ENCODE results near the gene ULK4.

Gene ULK4

DNA sequence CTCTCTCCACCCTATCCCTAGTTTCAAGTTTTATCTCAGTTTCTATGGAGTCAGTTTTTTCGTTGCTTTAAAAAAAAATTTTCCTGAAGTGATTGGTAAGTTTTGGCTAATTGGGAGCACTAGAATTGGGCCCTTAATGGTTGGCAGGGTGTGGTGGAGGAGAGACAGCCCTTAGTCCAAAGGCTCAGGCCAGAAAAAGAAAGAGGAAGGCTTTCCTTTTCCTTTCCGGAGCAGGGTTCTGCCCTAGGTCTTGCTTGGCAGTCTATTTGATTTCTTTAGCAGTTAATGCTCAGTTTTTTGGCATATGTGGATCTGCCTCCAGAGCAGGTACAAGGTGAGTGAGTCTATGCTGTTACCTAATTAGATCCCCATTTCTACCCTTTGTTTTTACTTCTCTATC, 739.9 kb downstream of the ULK4 start:
- DNase-seq (ENCODE audit: low read depth in 2 of 2), result no peak

DNA sequence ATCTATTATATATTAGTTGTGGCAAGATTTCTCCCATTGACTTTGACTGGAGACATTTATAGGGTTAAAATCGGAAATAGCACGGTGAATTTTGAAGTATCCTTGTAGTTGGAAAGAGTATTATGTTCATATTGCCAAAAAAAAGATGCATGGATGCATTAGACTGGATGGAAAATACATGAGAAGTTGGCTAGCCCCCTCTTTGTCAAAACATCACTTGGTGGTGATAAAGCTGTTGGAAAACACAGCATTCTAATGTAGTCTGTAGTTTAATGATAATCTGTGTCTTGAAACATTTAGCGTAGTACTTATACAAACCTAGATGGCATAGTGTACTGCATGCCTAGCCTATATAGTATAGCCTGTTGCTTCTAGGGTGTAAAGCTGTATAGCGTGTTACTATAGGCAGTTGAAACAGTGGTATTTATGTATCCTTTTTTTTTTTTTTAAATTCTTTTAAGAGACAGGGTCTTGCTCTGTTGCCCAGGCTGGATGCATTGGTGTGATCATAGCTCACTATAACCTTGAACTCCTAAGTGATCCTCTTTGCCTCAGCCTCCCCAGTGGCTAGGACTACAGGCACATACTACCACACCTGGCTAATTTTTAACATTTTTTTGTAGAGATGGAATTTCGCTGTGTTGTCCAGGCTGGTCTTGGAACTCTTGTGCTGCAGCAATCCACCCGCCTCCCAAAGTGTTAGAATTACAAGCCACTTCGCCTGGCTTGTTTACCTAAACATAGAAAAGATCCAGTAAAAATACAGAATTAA, 740.8 kb downstream of the ULK4 start:
- DNase-seq (ENCODE audit: low read depth in 2 of 2), result no peak

DNA sequence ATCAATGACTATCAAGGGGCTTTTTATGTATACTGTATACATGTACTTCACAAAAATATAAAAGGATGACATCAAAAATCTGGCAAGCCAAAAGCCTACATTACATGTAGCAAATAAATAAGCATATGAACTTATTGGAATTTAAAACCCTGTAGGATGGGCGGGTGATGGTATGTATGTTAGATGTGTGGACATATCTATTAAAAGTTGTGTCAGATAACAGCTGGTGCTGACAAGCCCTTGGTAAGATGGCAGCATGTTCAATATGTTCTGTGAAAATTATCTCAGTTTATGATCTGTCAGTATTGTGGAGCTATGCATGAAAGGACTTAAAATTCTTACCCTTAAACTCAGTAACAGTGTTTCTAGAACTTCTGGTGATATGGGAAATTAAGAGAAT, 742.5 kb downstream of the ULK4 start:
- no peak for DNase-seq (ENCODE audit: low read depth in 2 of 2)

DNA sequence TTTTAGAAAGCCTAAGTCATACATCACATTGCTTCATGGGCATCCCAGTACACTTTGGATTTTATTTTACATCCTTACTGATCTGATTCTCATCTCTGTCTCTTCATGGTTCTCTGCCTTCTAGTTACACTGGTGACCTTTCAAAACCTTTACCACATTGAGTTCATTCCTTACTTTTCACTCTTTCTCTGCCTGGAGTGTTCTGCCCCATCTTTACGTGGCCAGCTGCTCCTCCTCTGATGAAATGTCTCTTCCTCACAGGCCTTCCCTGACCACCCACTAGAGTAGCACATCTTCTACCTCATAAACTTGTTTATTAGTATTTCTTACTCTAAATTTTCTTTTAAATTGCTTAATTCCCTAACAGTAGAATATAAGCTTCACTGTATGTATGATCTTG, 744.9 kb downstream of the ULK4 start:
- DNase-seq (ENCODE audit: low read depth in 2 of 2), result no peak

DNA sequence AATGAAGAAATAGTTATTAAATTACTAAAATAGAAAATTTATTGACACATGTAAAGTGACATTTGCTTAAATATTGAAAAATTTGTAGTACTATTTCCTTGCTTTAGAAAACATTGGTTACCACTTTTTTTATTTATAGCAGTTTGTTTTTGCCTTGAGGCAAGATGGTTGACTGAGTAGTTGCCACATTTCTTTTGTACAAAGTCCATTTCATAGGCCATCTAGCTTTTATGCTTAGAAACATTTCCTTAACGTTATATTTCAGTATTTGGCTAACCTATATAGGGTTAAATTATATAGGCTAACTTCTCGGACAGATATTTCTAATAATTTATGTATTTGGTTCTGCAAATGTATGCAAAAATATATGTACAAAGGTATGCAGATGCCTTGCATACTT, 745.5 kb downstream of the ULK4 start:
- DNase-seq (ENCODE audit: low read depth in 2 of 2), result no peak

DNA sequence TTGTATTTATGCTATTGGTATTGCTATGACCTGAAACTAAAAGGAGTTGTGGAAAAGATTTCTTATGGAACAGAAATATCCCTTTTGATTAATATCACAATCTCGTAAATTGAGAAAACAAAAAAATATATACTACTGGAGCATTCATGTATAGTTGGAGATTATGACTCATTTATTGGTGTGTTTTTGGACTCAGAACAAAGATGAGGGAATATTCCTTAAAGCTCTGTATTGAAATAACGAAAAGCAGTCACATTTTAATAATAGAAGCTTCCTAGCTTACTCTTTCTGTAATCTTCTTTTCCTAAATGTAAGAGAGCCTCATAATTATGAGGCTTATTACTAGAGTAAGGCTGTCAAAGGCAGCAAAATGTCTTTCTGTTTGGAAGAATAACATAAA, 748.3 kb downstream of the ULK4 start:
- no peak for DNase-seq (ENCODE audit: low read depth in 2 of 2)

DNA sequence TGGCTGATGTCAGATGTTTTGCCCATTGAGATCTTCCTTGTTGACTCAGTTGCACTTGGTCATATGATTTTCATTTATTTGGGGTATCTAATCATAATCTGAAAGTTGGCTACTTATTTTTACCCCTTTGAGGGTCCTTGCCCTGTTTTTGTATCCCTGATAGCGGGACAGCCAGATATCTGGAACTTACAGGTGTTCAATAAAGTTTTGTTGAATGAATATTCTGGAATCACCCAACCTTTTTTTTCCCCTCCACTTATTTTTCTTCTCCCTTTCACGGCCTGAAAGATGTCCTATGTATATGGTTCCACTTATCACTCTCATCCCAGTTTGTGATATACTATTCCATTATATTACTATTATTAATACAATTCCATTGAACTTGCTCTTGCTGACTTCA, 749.8 kb downstream of the ULK4 start:
- no peak for DNase-seq (ENCODE audit: low read depth in 2 of 2)

DNA sequence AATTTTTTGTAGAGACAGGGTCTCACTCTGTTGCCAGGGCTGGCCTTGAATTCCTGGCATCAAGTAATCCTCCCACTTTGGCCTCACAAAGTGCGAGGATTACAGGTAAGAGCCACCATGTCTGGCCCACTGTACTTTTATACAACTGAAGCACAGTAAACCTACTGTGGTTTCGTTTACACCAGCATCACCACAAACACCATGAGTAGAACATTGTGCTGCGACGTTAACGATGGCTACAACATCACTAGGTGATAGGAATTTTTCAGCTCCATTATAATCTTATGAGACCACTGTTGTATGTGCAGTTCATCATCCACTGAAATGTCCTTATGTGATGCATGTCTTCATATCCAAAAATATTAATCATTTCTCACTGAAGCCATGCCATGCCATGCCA, 750.9 kb downstream of the ULK4 start:
- no peak for DNase-seq (ENCODE audit: low read depth in 2 of 2)

DNA sequence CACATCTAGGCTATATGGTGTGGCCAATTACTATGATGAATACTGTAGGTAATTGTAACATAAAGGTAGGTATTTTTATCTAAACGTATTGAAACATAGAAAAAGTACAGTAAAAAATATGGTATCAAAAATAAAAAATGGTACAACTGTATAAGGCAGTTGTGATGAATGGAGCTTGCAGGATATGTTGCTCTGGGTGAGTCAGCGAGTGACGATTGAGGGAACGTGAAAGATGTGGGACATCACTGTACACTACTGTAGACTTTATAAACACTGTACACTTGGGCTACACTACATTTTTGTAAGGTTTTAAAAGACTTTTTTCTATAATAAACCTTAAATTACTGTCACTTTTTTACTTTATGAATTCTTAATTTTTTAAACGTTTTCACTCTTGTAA, 752.3 kb downstream of the ULK4 start:
- no peak for DNase-seq (ENCODE audit: low read depth in 2 of 2)

DNA sequence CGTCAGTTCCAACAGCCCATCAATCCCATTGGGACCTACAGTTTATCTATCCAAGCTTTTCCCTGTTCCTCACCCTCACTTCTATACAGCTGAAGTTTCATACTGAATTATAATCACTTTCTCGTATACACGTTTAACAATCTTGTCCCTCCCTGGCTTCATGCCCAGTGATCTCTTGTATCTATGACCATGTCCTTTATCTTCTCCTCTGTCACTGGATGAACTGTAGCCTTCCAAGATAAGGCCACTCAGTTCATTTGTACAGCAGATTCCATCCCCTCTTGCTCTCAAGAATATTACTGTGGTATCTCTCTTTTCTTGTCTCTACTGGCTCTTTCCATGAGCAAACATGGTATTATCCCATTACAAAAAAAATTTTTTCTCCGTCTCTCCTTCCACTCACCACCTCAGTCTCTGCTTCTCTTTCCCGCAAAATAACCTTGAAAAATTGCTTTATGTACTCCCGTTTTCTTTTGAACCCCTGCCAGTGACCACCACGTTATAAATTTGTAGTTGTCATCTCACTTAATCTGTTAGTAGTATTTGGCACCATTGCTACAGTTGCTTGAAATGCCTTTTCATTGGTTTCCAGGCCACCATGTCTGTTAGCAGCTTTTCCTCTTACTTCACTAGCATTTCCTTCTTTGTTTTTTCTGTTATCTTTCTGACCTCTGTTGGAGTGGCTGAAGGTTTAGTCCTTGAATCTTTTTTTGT, 753.2 kb downstream of the ULK4 start:
- no peak for DNase-seq (ENCODE audit: low read depth in 2 of 2)

DNA sequence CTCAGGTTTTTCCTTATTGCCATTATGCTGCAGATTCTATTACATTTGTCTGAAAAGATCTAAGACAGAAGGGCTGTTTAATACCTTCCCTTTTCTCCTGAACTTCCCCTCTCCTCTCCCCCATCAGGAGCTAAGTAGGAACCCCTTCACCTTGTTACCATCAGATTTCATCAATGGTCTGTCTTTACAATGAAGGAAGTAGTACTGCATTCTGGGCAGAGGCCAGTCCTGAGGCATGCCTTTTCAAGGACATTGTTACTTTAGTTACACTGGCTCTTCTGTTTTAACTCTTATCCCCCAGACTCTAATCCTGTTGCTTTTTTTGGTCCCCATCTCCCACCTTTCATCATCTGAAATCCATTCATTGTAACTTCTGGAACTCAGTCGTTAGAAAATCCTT, 754.5 kb downstream of the ULK4 start:
- DNase-seq (ENCODE audit: low read depth in 2 of 2), result no peak

DNA sequence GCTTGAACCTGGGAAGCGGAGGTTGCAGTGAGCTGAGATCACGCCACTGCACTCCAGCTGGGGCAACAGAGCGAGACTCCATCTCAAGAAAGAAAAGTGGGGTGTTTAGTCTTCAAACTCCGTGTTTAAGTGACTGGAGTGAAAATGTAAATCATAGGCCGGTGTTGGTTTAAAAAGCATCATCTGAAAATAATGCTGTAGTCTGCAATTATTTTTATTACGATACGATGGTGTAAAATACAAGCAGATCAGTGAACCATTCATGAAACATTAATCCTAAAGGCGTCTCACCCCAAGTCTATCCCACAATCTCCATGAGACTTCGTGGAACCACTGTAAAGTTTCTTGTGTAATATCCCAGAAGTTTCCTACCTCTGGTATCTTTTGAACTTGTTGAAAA, 756.3 kb downstream of the ULK4 start:
- no peak for DNase-seq (ENCODE audit: low read depth in 2 of 2)

DNA sequence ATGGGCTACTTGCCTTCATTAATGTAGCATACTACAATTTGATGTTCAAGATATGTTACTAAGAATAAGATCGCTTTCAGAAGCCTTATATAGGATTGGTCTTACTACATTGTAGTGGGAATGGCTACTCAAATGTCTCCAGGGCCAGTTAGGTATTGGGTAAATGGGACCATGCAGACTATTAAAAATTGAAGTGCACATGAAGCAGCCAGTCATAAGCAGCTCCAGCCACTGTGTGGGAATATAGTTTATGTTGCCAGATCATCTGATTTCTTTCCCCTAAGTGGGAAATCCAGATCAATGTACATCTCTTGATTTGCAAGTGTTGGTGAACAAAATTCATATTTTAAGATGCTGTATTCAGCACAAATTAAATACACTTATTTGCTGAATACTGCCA, 757.5 kb downstream of the ULK4 start:
- no peak for DNase-seq (ENCODE audit: low read depth in 2 of 2)

DNA sequence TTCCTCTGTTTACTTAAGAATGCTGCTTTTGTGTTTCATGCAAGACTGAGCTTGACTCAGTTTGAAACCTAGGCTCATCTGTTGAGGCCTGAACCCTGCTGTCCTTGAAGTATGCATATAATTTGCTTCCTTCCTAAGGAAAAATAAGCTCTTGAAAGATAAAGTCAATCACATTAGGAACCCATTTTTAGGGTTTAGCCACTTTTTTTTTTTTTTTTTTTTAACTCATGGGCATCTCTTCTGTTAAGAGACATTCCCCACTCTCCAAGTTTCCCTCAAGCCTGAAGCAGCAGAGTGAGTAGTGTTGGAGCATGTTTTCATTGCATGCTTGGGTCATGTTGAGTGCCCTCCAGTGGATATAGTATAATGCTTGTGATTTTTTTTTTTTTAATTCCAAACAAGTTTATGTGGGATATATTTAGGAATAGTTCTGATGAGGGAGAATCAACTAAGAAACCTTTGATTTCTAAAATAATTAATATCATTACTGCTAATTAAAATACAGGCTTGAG, 759.0 kb downstream of the ULK4 start:
- DNase-seq (ENCODE audit: low read depth in 2 of 2), result no peak

DNA sequence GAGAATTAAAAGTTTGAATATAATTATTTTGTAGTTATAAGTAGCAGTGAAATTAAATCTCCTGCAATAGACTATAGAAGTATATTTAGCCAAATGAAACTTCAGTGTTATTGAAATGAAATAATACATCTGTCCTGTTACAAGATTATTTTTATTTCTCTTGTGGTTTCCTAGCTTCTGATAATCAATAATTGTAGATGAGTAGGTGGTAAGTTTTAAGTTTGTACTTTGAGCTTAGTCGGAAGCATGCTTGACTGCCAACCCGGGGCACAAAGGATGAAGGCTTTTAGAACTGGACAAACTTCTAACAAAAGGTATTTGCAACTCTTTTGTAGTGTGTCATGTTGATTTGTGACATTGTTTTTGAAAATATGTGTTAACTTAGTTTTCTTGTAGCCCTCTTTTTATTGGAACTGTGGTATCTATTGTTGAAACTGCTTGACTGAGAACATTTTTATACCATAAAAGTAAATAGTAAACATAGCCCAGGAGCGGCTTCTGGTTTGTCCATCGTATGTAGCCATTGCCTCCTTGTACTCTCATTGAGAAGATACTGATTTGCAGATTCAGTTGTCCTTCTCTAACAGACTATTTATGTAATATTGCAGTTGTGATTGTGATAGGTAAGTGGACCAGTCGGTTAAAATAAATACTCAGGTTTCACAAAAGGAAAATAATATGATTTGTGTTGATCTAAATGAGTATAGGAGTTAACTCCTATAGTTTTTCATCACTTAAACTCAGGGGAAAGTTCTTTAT, 759.6 kb downstream of the ULK4 start:
- no peak for DNase-seq (ENCODE audit: low read depth in 2 of 2)

DNA sequence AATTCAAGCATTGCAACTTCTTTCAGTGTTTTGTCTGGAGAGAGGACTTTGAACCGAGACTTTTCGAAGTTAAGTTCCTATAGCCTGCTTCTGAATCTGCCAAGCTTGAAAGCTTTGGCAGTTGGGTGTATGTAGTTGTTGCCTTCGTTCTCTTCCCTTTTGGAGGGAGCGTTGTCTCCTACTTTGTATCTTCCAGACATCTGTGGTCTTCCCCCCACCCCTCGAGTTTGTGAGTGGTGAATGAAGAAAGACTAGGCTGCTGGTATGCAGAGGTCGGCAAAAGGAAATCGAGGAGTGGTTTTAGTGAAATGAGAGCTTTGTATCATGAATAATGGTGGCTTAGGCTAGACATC, 761.3 kb downstream of the ULK4 start:
- DNase-seq (ENCODE audit: low read depth in 2 of 2), result no peak

DNA sequence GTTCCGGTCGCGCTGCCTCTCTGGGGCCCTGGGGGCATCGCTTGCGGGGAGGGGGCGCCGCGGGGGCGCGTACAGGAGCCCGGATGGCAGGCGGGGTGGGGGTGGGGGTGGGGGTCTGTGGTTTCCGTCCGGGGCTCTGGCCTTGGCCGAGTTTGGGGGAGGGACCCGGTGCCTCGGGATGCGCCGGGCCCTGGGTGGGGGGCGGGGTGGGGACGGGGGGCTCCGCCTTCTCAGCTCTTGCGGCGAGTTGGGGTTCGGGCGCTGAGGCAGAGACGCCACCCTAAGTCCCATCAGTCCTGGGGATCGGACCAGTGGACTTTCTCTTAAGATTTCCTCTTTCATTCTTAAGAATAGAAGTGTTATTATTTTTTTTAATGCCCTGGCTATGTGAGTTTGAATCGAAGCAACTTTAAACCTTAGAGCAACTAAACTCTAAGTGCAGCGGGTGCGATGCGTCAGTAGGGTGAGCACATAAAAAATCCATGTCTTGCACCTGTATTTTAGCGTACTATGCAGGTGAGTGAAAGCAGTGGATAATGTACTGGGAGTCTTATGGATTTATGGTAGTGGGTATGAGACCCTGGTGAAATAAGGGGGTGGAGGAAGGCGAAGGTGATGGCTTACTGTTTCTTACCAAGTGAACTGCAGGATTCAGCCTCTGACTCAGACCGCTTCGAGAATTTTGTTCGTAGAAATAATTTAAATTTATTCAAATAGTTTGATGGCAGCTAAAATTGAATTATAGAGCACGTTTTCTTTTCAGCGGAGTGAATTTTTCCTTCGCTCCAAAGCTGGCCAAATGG, 761.8 kb downstream of the ULK4 start:
- peak in 1 of 2 donors; percentile 10 for DNase-seq (ENCODE audit: low read depth in 2 of 2)

DNA sequence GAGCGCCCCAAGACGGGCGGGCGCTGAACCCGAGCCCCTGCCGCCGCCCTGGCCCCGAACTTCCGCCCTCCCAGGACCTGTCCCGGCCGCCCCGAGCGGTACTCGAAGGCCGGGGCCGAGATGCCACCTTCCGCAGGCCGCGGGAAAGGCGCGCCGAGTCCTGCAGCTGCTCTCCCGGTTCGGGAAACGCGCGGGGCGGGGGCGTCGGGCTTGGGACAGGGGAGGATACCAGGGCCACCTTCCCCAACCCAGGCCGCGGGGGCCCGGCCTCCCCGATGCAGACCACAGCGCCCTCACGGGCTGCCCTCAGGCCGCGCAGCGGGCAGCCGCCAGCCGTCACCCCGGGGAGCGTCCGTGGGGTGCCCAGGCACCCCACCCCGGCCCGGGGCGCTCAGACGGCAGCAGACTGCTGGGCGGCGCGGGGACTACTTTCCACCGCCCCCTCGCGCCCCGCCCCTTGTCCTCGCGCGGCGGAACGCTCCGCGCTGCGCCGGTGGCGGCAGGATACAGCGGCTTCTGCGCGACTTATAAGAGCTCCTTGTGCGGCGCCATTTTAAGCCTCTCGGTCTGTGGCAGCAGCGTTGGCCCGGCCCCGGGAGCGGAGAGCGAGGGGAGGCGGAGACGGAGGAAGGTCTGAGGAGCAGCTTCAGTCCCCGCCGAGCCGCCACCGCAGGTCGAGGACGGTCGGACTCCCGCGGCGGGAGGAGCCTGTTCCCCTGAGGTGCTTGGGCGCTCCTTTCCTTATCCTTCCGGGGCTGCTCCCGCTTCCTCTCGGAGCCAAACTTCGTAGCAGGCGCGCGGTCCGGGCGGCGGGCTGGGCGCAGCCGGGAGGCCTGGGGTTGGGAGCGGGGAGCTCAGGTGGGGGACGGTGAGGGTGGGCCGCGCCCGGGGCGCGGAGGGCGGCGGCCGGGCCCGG, 762.7 kb downstream of the ULK4 start, which contains the start of gene CTNNB1:
TSS of gene CTNNB1 (plus strand) at position 556 of the 916 bp plus-strand sequence. CDS start 24,564 bp downstream, outside the sequence.
- DNase-seq (ENCODE audit: low read depth in 2 of 2), result peak; percentile 79 to 81

DNA sequence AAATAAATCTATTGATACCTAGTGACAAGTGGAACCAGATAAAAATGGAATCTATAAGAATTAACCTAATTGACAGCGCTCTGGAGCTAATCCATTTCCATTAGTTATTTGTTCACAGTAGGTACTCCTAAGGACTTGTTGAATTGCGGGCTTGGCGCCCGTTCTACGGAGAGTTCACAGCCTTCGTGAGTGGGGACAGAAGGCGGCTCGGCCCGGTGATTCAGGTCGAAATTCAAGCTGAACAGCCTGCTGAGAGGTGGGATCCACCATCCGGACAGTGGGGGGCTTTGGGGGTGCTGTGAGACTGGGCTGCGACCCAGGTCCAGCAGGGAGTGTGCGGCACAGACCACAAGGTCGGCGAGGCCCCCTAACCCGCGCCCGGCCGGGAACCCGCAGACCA, 763.4 kb downstream of the ULK4 start:
- DNase-seq (ENCODE audit: low read depth in 2 of 2), result no peak

DNA sequence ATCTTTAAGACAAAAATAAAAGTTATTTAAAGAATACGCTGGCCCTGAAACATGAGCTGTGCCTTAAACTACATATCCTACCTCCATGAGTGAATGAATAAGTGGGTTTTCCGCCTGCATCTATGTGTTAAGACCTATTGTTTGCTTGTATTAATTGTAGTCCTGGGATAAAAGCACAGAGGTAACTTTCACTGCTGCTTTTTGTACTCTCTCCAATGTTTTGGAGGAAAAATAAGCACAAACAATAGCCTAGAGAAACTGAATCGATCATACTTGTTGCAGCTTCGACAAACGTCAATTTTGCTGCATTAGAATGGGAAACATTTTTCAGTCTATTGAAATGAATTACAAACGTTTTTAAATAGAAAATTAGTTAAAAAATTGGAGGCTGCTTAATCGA, 763.9 kb downstream of the ULK4 start:
- no peak for DNase-seq (ENCODE audit: low read depth in 2 of 2)
